PFSK-1 (cell line): ENCODE results near the gene HDAC3.

ENCODE experiments used
- FOXP2 ChIP-seq: optimal IDR thresholded peaks from 2 replicates; pipeline ENCODE3; 2011; ENCODE audit warnings: borderline replicate concordance, control low read depth, inconsistent platforms; ENCODE audit not compliant: insufficient read depth; ENCODE audit errors: extremely low read length, extremely low read depth
- POLR2AphosphoS5 ChIP-seq: IDR thresholded peaks from 2 replicates; pipeline ENCODE4 v1.6.1; 2012; ENCODE audit warnings: low read depth, mild to moderate bottlenecking, control low read depth, low read length, moderate library complexity
- SIN3A ChIP-seq: IDR thresholded peaks from 2 replicates; pipeline ENCODE4 v1.6.1; 2012; ENCODE audit warnings: mild to moderate bottlenecking, low read length, moderate library complexity, borderline replicate concordance; ENCODE audit not compliant: insufficient read depth
- TAF1 ChIP-seq: IDR thresholded peaks from 2 replicates; pipeline ENCODE4 v1.6.1; 2012; ENCODE audit warnings: low read length, control low read depth, borderline replicate concordance; ENCODE audit not compliant: insufficient read depth
- TF ChIP-seq, protein P1 (sequence below), 2 experiments: IDR thresholded peaks; 2 replicates each; pipeline versions ENCODE4 v1.6.1 to v1.8.0; 2011 to 2012; ENCODE audit warnings: low read depth in 2 of 2, low read length in 2 of 2, control low read depth in 1 of 2, inconsistent platforms in 1 of 2, mild to moderate bottlenecking in 1 of 2, moderate library complexity in 1 of 2; ENCODE audit not compliant: insufficient read depth in 1 of 2

The HDAC3 gene

DNA sequence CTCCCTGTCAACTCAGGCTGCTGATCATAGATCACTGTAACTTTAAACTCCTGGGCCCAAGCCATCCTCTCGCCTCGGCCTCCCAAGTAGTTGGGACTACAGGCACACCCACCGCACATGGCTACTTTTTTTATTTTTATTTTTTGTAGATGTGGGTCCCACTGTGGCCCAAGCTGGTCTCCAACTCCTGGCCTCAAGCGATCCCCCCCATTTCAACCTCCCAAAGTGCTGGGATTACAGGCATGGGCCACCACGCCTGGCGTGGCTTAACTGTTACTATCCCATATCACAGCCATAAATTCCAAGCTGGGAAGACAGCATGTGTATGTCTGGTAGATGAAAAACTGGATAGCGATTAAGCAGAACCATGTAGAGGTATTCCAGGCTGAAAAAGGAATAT is 1.0 kb downstream of the HDAC3 start:
- TF ChIP-seq TAF1: no peak
- TF ChIP-seq FOXP2: no peak
- TF ChIP-seq, protein P1, sequence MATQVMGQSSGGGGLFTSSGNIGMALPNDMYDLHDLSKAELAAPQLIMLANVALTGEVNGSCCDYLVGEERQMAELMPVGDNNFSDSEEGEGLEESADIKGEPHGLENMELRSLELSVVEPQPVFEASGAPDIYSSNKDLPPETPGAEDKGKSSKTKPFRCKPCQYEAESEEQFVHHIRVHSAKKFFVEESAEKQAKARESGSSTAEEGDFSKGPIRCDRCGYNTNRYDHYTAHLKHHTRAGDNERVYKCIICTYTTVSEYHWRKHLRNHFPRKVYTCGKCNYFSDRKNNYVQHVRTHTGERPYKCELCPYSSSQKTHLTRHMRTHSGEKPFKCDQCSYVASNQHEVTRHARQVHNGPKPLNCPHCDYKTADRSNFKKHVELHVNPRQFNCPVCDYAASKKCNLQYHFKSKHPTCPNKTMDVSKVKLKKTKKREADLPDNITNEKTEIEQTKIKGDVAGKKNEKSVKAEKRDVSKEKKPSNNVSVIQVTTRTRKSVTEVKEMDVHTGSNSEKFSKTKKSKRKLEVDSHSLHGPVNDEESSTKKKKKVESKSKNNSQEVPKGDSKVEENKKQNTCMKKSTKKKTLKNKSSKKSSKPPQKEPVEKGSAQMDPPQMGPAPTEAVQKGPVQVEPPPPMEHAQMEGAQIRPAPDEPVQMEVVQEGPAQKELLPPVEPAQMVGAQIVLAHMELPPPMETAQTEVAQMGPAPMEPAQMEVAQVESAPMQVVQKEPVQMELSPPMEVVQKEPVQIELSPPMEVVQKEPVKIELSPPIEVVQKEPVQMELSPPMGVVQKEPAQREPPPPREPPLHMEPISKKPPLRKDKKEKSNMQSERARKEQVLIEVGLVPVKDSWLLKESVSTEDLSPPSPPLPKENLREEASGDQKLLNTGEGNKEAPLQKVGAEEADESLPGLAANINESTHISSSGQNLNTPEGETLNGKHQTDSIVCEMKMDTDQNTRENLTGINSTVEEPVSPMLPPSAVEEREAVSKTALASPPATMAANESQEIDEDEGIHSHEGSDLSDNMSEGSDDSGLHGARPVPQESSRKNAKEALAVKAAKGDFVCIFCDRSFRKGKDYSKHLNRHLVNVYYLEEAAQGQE (IDR thresholded peaks at IDR 0.05; ENCODE audit: insufficient read depth in 1 of 2, low read depth in 2 of 2, low read length in 2 of 2): no peak
- TF ChIP-seq POLR2AphosphoS5: no peak
- no peak for TF ChIP-seq SIN3A

DNA sequence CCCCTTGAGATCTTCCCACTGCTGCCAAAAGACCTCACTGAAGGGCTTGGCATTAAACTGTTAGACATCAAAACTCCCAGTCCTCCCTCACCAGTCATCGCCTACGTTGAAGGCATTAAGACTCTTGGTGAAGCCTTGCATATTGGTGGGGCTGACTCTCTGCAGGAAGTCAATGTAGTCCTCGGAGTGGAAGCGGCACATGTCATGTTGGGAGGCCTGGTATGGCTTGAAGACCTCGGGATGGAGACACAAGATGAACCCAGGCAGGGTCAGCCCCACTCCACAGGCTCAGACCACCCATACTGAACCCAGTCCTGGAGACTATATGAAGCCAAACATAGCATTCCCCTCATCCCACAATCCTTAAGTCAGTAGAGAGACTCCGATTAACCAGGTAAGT is 1.9 kb downstream of the HDAC3 start:
- TF ChIP-seq, protein P1 (IDR thresholded peaks at IDR 0.05; ENCODE audit: insufficient read depth in 1 of 2, low read depth in 2 of 2, low read length in 2 of 2): no peak
- no peak for TF ChIP-seq POLR2AphosphoS5
- no peak for TF ChIP-seq TAF1
- no peak for TF ChIP-seq SIN3A
- no peak for TF ChIP-seq FOXP2

DNA sequence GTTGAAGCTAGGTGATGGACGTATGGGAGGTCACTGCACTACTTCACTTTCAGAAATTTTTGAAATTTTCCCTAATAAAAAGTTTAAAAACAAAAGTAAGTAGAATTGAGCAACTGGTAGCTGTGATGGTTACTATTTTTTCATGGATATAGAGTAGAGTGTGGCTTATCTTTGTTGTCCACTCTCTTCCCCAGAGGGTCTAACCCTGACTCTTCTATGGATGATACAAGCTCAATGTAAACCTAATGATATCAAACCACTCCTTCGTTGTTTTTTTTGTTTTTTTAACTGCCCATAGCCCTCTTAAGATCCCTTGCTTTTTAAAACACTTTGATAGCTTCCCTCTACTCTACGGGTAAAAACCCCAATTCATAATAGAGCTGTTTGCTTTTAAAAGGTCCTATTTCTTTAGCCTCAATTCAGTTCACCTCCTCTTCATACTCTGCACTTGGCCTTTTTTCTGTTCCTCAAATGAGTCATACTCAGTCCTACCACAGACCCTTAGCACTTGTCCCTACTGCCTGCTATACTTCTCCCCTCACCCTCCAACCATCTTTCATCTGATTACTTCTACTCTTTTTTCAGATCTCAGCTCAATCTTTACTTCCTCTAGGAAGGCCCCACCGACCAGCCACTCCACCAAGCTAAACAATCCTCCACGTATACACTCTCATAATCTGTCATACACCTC is 2.6 kb downstream of the HDAC3 start:
- TF ChIP-seq TAF1 (no peak), POLR2AphosphoS5 (no peak), SIN3A (no peak), FOXP2 (no peak)
- TF ChIP-seq, protein P1 (IDR thresholded peaks at IDR 0.05; ENCODE audit: insufficient read depth in 1 of 2, low read depth in 2 of 2, low read length in 2 of 2): no peak

DNA sequence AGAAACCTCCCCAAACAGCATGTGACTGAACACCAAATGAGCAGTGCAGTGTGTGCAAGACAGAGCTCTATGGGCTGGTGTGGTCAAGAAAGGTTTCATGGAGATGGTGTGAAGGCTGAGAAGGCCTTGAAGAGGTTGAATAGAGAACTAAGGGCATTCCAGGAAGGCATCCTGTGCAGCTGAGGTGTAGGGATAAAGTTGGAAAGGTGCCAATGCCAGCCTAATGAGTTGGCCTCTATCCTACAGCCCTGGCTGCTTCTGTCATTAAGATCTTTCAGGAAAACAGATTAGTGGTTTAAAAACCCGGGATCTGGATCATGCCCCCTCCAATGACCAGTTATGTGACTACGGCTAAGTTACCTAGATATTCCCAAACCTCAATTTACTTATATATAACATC is 4.0 kb downstream of the HDAC3 start:
- no peak for TF ChIP-seq TAF1
- TF ChIP-seq, protein P1 (IDR thresholded peaks at IDR 0.05; ENCODE audit: insufficient read depth in 1 of 2, low read depth in 2 of 2, low read length in 2 of 2): no peak
